ENCODE results near the gene GNAZ.

The GNAZ gene

GRCh38 chr22:23076896-23077572 lies 6.7 kb downstream of the GNAZ start:
- no CpG with 5 or more reads among the region's 10 CpGs for WGBS, 2 donors (ENCODE audit: extremely low coverage in 2 of 2, insufficient read length in 2 of 2, insufficient replicate concordance in 1 of 2)

DNA sequence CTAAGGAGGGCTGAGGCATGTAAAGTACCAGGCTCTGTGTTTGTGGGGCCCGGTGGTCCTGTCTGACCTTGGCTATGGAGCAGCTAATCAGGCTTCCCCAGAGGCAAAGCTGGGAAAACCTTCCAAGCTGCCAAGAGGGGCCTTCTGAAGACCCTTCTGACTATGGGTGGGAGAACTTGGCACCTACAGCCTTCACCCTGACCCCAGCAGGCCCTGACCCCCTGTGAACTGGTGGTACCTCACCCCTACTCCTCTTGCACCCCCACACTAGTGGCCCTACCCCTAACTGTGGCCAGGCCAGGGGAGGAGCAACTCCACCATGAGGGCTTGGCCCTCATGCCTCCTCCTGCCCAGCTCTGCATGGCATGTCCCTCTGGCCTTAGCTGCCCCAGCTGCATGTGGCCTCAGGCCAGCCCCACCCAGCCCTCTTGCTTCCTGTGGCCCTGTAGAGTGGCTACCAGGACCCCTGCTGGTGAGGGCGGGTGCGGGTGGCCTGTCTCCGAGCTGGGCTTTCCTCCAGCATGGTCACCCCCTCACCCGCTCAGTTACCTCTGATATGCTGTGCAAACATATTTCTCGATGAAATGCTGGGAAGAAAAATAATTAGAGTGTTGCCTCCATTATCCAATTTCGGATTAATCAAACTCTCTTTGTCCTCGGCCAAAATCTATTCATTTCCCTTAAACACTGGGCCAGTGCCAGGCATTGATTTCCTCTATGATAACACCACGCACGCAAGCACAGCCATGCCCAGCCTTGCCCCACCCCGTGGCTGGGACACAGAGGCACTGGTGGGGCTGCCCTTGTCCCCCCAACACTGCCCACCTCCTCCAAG lies 7.5 kb downstream of the GNAZ start:
- H3K4ac ChIP-seq (ENCODE audit: low read length) = no peak overlapping the region
- H2BK12ac ChIP-seq (ENCODE audit: low read length) = no peak overlapping the region
- DNase-seq (ENCODE audit: low spot score) = no peak
- H3K27me3 ChIP-seq (ENCODE audit: control insufficient read depth in 3 of 3, insufficient read depth in 3 of 3, low read depth in 1 of 3, low read length in 3 of 3) = no peaks in the 10 kb centered on the region
- no CpG with 5 or more reads among the region's 11 CpGs for WGBS, 2 donors (ENCODE audit: extremely low coverage in 2 of 2, insufficient read length in 2 of 2, insufficient replicate concordance in 1 of 2)
- H3K4me1 ChIP-seq (ENCODE audit: control insufficient read depth in 2 of 2, insufficient read depth in 1 of 2, low read depth in 1 of 2, low read length in 2 of 2) = peaks cover 0 to 2% of the 10 kb centered on the region in 2 donors
- no peak overlapping the region for H3K4me3 ChIP-seq (ENCODE audit: low read length in 2 of 2)
- H4K91ac ChIP-seq (ENCODE audit: low read depth, low read length, poor library complexity) = no peak overlapping the region
- peak overlapping the region; percentile 83 for H3K23ac ChIP-seq (ENCODE audit: low read depth, low read length, poor library complexity)
- H3K9ac ChIP-seq (ENCODE audit: low read depth, low read length, poor library complexity) = no peak overlapping the region
- H3K36me3 ChIP-seq (replicated peaks in 1 of 2; ENCODE audit: control insufficient read depth in 2 of 2, insufficient read depth in 2 of 2, low read length in 2 of 2) = peaks cover 0 to 9% of the 10 kb centered on the region in 2 donors
- H4K8ac ChIP-seq (ENCODE audit: low read depth, low read length) = no peak overlapping the region
- peaks cover 5 to 8% of the 10 kb centered on the region in 2 donors for H3K9me3 ChIP-seq (replicated peaks in 1 of 2; ENCODE audit: control insufficient read depth in 2 of 2, insufficient read depth in 1 of 2, low read depth in 1 of 2, low read length in 2 of 2)
- H3K79me1 ChIP-seq (ENCODE audit: low read depth, low read length) = peaks cover 16% of the 10 kb centered on the region
- no peak overlapping the region for H2AK5ac ChIP-seq (ENCODE audit: low read depth, low read length)
- H3K14ac ChIP-seq (ENCODE audit: low read length) = no peak overlapping the region
- H2BK5ac ChIP-seq (ENCODE audit: low read length) = no peak overlapping the region
- H2AFZ ChIP-seq (ENCODE audit: low read length) = no peak overlapping the region
- H3K27ac ChIP-seq (replicated peaks; ENCODE audit: low read length) = no peak overlapping the region
- no peak overlapping the region for H3K4me2 ChIP-seq (ENCODE audit: insufficient read depth, low read length, poor library complexity, severe bottlenecking)
- no peak overlapping the region for H2BK120ac ChIP-seq (ENCODE audit: low read depth, low read length)
- no peak overlapping the region for H2BK15ac ChIP-seq (ENCODE audit: low read length)
- peak overlapping the region; percentile 72 for H3K18ac ChIP-seq (ENCODE audit: low read length)

More at GRCh38 chr22:23076896-23077572, 6.7 kb downstream of the GNAZ start:
- H2BK15ac ChIP-seq (ENCODE audit: low read length) = no peak overlapping the region
- no peak overlapping the region for H3K14ac ChIP-seq (ENCODE audit: low read length)
- H4K91ac ChIP-seq (ENCODE audit: low read depth, low read length, poor library complexity) = no peak overlapping the region
- no peak overlapping the region for H2BK12ac ChIP-seq (ENCODE audit: low read length)
- peaks cover 18% of the 10 kb centered on the region for H3K79me1 ChIP-seq (ENCODE audit: low read depth, low read length)
- peaks cover 5 to 8% of the 10 kb centered on the region in 2 donors for H3K9me3 ChIP-seq (replicated peaks in 1 of 2; ENCODE audit: control insufficient read depth in 2 of 2, insufficient read depth in 1 of 2, low read depth in 1 of 2, low read length in 2 of 2)
- H2BK5ac ChIP-seq (ENCODE audit: low read length) = no peak overlapping the region
- no peak overlapping the region for H3K4ac ChIP-seq (ENCODE audit: low read length)
- no peak overlapping the region for H4K8ac ChIP-seq (ENCODE audit: low read depth, low read length)
- no peak overlapping the region for H2BK120ac ChIP-seq (ENCODE audit: low read depth, low read length)
- no peak overlapping the region for H3K18ac ChIP-seq (ENCODE audit: low read length)
- no peak overlapping the region for H3K4me3 ChIP-seq (ENCODE audit: low read length in 2 of 2)
- no peak for DNase-seq (ENCODE audit: low spot score)
- H3K36me3 ChIP-seq (replicated peaks in 1 of 2; ENCODE audit: control insufficient read depth in 2 of 2, insufficient read depth in 2 of 2, low read length in 2 of 2) = peaks cover 0 to 9% of the 10 kb centered on the region in 2 donors
- H3K27me3 ChIP-seq (ENCODE audit: control insufficient read depth in 3 of 3, insufficient read depth in 3 of 3, low read depth in 1 of 3, low read length in 3 of 3) = no peaks in the 10 kb centered on the region
- H3K23ac ChIP-seq (ENCODE audit: low read depth, low read length, poor library complexity) = peak overlapping the region; percentile 83
- H2AK5ac ChIP-seq (ENCODE audit: low read depth, low read length) = no peak overlapping the region
- H3K9ac ChIP-seq (ENCODE audit: low read depth, low read length, poor library complexity) = no peak overlapping the region
- H3K27ac ChIP-seq (replicated peaks; ENCODE audit: low read length) = no peak overlapping the region
- H3K4me1 ChIP-seq (ENCODE audit: control insufficient read depth in 2 of 2, insufficient read depth in 1 of 2, low read depth in 1 of 2, low read length in 2 of 2) = peaks cover 0 to 2% of the 10 kb centered on the region in 2 donors
- H2AFZ ChIP-seq (ENCODE audit: low read length) = no peak overlapping the region
- no peak overlapping the region for H3K4me2 ChIP-seq (ENCODE audit: insufficient read depth, low read length, poor library complexity, severe bottlenecking)

GRCh38 chr22:23078462-23078787 lies 8.1 kb downstream of the GNAZ start:
- H2BK120ac ChIP-seq (ENCODE audit: low read depth, low read length) = no peak overlapping the region

GRCh38 chr22:23079240-23079768 lies 9.0 kb downstream of the GNAZ start:
- whole genome bisulfite sequencing, 2 donors (ENCODE audit: extremely low coverage in 2 of 2, insufficient read length in 2 of 2, insufficient replicate concordance in 1 of 2) = no CpG with 5 or more reads among the region's 9 CpGs

More at GRCh38 chr22:23078462-23078787, 8.1 kb downstream of the GNAZ start:
- H3K27me3 ChIP-seq (ENCODE audit: control insufficient read depth in 3 of 3, insufficient read depth in 3 of 3, low read depth in 1 of 3, low read length in 3 of 3) = no peaks in the 10 kb centered on the region
- no peak overlapping the region for H3K4me3 ChIP-seq (ENCODE audit: low read length in 2 of 2)
- peak overlapping the region; percentile 72 for H3K18ac ChIP-seq (ENCODE audit: low read length)
- no peak overlapping the region for H4K8ac ChIP-seq (ENCODE audit: low read depth, low read length)
- peak overlapping the region; percentile 83 for H3K23ac ChIP-seq (ENCODE audit: low read depth, low read length, poor library complexity)
- H2AFZ ChIP-seq (ENCODE audit: low read length) = no peak overlapping the region
- H3K4me2 ChIP-seq (ENCODE audit: insufficient read depth, low read length, poor library complexity, severe bottlenecking) = no peak overlapping the region
- DNase-seq (ENCODE audit: low spot score) = no peak
- no peak overlapping the region for H3K9ac ChIP-seq (ENCODE audit: low read depth, low read length, poor library complexity)
- no peak overlapping the region for H2BK12ac ChIP-seq (ENCODE audit: low read length)
- WGBS, 2 donors (ENCODE audit: extremely low coverage in 2 of 2, insufficient read length in 2 of 2, insufficient replicate concordance in 1 of 2) = no CpG with 5 or more reads among the region's 3 CpGs
- peaks cover 0 to 6% of the 10 kb centered on the region in 2 donors for H3K36me3 ChIP-seq (replicated peaks in 1 of 2; ENCODE audit: control insufficient read depth in 2 of 2, insufficient read depth in 2 of 2, low read length in 2 of 2)
- peaks cover 0 to 2% of the 10 kb centered on the region in 2 donors for H3K4me1 ChIP-seq (ENCODE audit: control insufficient read depth in 2 of 2, insufficient read depth in 1 of 2, low read depth in 1 of 2, low read length in 2 of 2)
- H3K14ac ChIP-seq (ENCODE audit: low read length) = no peak overlapping the region
- H3K9me3 ChIP-seq (replicated peaks in 1 of 2; ENCODE audit: control insufficient read depth in 2 of 2, insufficient read depth in 1 of 2, low read depth in 1 of 2, low read length in 2 of 2) = peaks cover 5 to 8% of the 10 kb centered on the region in 2 donors
- H3K79me1 ChIP-seq (ENCODE audit: low read depth, low read length) = peaks cover 14% of the 10 kb centered on the region
- H3K27ac ChIP-seq (replicated peaks; ENCODE audit: low read length) = no peak overlapping the region
- no peak overlapping the region for H2BK15ac ChIP-seq (ENCODE audit: low read length)
- H2BK5ac ChIP-seq (ENCODE audit: low read length) = no peak overlapping the region
- H4K91ac ChIP-seq (ENCODE audit: low read depth, low read length, poor library complexity) = no peak overlapping the region
- H3K4ac ChIP-seq (ENCODE audit: low read length) = no peak overlapping the region
- no peak overlapping the region for H2AK5ac ChIP-seq (ENCODE audit: low read depth, low read length)

More at GRCh38 chr22:23079240-23079768, 9.0 kb downstream of the GNAZ start:
- peak overlapping the region; percentile 54 for H3K18ac ChIP-seq (ENCODE audit: low read length)
- H2BK5ac ChIP-seq (ENCODE audit: low read length) = no peak overlapping the region
- H3K4me2 ChIP-seq (ENCODE audit: insufficient read depth, low read length, poor library complexity, severe bottlenecking) = no peak overlapping the region
- no peak overlapping the region for H2BK15ac ChIP-seq (ENCODE audit: low read length)
- no peak overlapping the region for H2BK120ac ChIP-seq (ENCODE audit: low read depth, low read length)
- no peak overlapping the region for H4K8ac ChIP-seq (ENCODE audit: low read depth, low read length)
- peaks cover 5 to 8% of the 10 kb centered on the region in 2 donors for H3K9me3 ChIP-seq (replicated peaks in 1 of 2; ENCODE audit: control insufficient read depth in 2 of 2, insufficient read depth in 1 of 2, low read depth in 1 of 2, low read length in 2 of 2)
- H2AFZ ChIP-seq (ENCODE audit: low read length) = no peak overlapping the region
- H3K4me1 ChIP-seq (ENCODE audit: control insufficient read depth in 2 of 2, insufficient read depth in 1 of 2, low read depth in 1 of 2, low read length in 2 of 2) = no peaks in the 10 kb centered on the region
- no peak overlapping the region for H3K4ac ChIP-seq (ENCODE audit: low read length)
- H3K27ac ChIP-seq (replicated peaks; ENCODE audit: low read length) = no peak overlapping the region
- H2BK12ac ChIP-seq (ENCODE audit: low read length) = no peak overlapping the region
- H3K14ac ChIP-seq (ENCODE audit: low read length) = peak overlapping the region; percentile 64
- H3K4me3 ChIP-seq (ENCODE audit: low read length in 2 of 2) = no peak overlapping the region
- no peak overlapping the region for H4K91ac ChIP-seq (ENCODE audit: low read depth, low read length, poor library complexity)
- peaks cover 19% of the 10 kb centered on the region for H3K79me1 ChIP-seq (ENCODE audit: low read depth, low read length)
- DNase-seq (ENCODE audit: low spot score) = no peak
- H3K9ac ChIP-seq (ENCODE audit: low read depth, low read length, poor library complexity) = no peak overlapping the region
- H3K27me3 ChIP-seq (ENCODE audit: control insufficient read depth in 3 of 3, insufficient read depth in 3 of 3, low read depth in 1 of 3, low read length in 3 of 3) = no peaks in the 10 kb centered on the region
- H2AK5ac ChIP-seq (ENCODE audit: low read depth, low read length) = no peak overlapping the region
- peak overlapping the region; percentile 68 for H3K23ac ChIP-seq (ENCODE audit: low read depth, low read length, poor library complexity)
- H3K36me3 ChIP-seq (replicated peaks in 1 of 2; ENCODE audit: control insufficient read depth in 2 of 2, insufficient read depth in 2 of 2, low read length in 2 of 2) = peaks cover 0 to 4% of the 10 kb centered on the region in 2 donors

Data from neuronal stem cell (in vitro differentiated cells).